Left ventricle myocardium inferior (tissue), 1 donor: ENCODE results near the gene C19orf73. TPM values are rescaled to one million over a fixed set of nuclear protein-coding genes. Genes with fewer than 3 reads are reported as not detected.
A peak's percentile ranks its signal among the peaks of the same experiment; 100 is the strongest.

ENCODE experiments used
- DNase-seq: peaks from one replicate; pipeline ENCODE4 v3.0.0-alpha.2; 2020
- H3K27ac ChIP-seq: fragments of 200-600 bp; replicated peaks from 2 replicates; pipeline ENCODE4 v1.8.0; 2021
- H3K27me3 ChIP-seq: fragments of 200-600 bp; 2 replicates; pipeline ENCODE4 v1.8.0; 2021; ENCODE audit warnings: low read depth
- H3K36me3 ChIP-seq: fragments of 200-600 bp; 2 replicates; pipeline ENCODE4 v1.8.0; 2021
- H3K4me1 ChIP-seq: fragments of 200-600 bp; 2 replicates; pipeline ENCODE4 v1.8.0; 2021
- H3K4me3 ChIP-seq: fragments of 200-600 bp; 2 replicates; pipeline ENCODE4 v1.8.0; 2021; ENCODE audit warnings: mild to moderate bottlenecking, moderate library complexity
- H3K9me3 ChIP-seq: fragments of 200-600 bp; replicated peaks from 2 replicates; pipeline ENCODE4 v1.8.0; 2021
- CTCF ChIP-seq: fragments of 200-600 bp; IDR thresholded peaks from 2 replicates; pipeline ENCODE4 v1.8.0; 2021; ENCODE audit warnings: antibody characterized with exemption, mild to moderate bottlenecking, borderline replicate concordance
- intact Hi-C: fragments of 100-400 bp; cut with micrococcal nuclease; formaldehyde crosslinking; loops from one replicate; pipeline ENCODE4 v1.11.0; 2022
- total RNA-seq: library from RNA; stranded (reverse); fragmentation: NEBNext Ultra II Directional; extraction: Animal tissue kit (Norgen Biotek cat#: 25700); gene quantifications from one replicate; pipeline ENCODE4 v1.2.1, GENCODE V29; 2021
- donor health status: DM: no; HTN: yes; CAD: no; lungs with severe emphysema.

The C19orf73 gene
- total RNA-seq, 1 donor from 2014 or later = 1.6 TPM

- DNase-seq = peak; percentile 57
Observed at GRCh38 chr19:49116544-49116943, 2.4 kb downstream of the C19orf73 start.

GRCh38 chr19:49114630-49115363 lies 4.1 kb downstream of the C19orf73 start:
- Histone ChIP-seq H3K4me1 (peaks cover 63% of the 10 kb centered on the region), H3K27ac (peak overlapping the region; percentile 92), H3K4me3 (peak overlapping the region; percentile 97), H3K36me3 (no peaks in the 10 kb centered on the region), H3K9me3 (no peaks in the 10 kb centered on the region), H3K27me3 (no peaks in the 10 kb centered on the region)
- TF ChIP-seq CTCF = no peak
- intact Hi-C loops = no loop called here
- DNase-seq = peak; percentile 70

More at GRCh38 chr19:49116544-49116943, 2.4 kb downstream of the C19orf73 start:
- H3K27ac ChIP-seq = peak overlapping the region; percentile 2
- intact Hi-C loops = no loop called here
- H3K4me1 ChIP-seq = peaks cover 52% of the 10 kb centered on the region
- TF ChIP-seq CTCF = no peak
- H3K9me3 ChIP-seq = no peaks in the 10 kb centered on the region
- H3K36me3 ChIP-seq = no peaks in the 10 kb centered on the region
- H3K4me3 ChIP-seq = no peak overlapping the region
- no peaks in the 10 kb centered on the region for H3K27me3 ChIP-seq

- peak; percentile 74 for TF ChIP-seq CTCF
- Histone ChIP-seq H3K27ac (peak within 1 kb of the TSS; percentile 92), H3K36me3 (peaks cover 1% of the 10 kb centered on the region), H3K27me3 (no peaks in the 10 kb centered on the region), H3K4me1 (peaks cover 57% of the 10 kb centered on the region), H3K9me3 (no peaks in the 10 kb centered on the region), H3K4me3 (peak within 1 kb of the TSS; percentile 97)
- intact Hi-C loops = no loop called here
- peak; percentile 71 for DNase-seq
Observed at GRCh38 chr19:49113762-49114629, 4.9 kb downstream of the C19orf73 start, which contains the start of gene LIN7B. Gene LIN7B, plus strand, starts transcription at chr19:49114370. Its CDS starts 35 bp downstream, at chr19:49114405.

GRCh38 chr19:49111218-49111998 lies 7.5 kb downstream of the C19orf73 start:
- Histone ChIP-seq H3K4me3 (no peak overlapping the region), H3K27me3 (no peaks in the 10 kb centered on the region), H3K36me3 (peaks cover 27% of the 10 kb centered on the region), H3K4me1 (peaks cover 40% of the 10 kb centered on the region), H3K9me3 (no peaks in the 10 kb centered on the region), H3K27ac (no peak overlapping the region)
- no peak for DNase-seq
- intact Hi-C loops = no loop called here
- TF ChIP-seq CTCF = no peak

- Histone ChIP-seq H3K4me1 (peaks cover 40% of the 10 kb centered on the region), H3K27me3 (no peaks in the 10 kb centered on the region), H3K9me3 (no peaks in the 10 kb centered on the region), H3K4me3 (no peak overlapping the region), H3K27ac (peak overlapping the region; percentile 27), H3K36me3 (peaks cover 36% of the 10 kb centered on the region)
- no peak for TF ChIP-seq CTCF
- intact Hi-C loops = no loop called here
- DNase-seq = no peak
Observed at GRCh38 chr19:49110567-49110966, 8.4 kb downstream of the C19orf73 start.
